ENCODE data around the gene COQ5. TPM values are rescaled to one million over a fixed set of nuclear protein-coding genes. Genes with fewer than 3 reads are reported as not detected.

Gene COQ5
- total RNA-seq, 1 experiment from 2014 or later, result 34.3 TPM

DNA sequence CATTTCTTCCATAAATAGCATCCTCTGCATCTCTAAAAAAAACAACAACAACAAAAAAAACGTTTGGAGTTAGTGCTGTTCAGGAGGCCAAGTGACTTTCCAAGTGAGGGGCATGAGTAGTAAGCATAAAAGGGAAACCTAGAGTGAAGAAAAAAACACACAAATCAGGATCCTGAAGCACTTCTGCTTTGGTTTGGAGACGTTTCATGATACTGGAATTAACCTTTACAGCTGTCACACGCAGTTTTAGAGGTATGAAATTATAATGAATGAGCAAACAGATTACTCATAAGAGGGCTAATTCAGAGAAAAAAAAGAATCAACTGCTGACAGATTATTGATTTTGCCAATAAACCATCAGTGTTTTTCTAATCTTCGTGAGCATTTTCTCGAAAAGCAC, 63.2 kb downstream of the COQ5 start:
- in situ Hi-C loops (cut with HindIII; ENCODE audit: low sequenced_read_pairs), result no loop called here
- no peak for DNase-seq (ENCODE audit: low spot score)

DNA sequence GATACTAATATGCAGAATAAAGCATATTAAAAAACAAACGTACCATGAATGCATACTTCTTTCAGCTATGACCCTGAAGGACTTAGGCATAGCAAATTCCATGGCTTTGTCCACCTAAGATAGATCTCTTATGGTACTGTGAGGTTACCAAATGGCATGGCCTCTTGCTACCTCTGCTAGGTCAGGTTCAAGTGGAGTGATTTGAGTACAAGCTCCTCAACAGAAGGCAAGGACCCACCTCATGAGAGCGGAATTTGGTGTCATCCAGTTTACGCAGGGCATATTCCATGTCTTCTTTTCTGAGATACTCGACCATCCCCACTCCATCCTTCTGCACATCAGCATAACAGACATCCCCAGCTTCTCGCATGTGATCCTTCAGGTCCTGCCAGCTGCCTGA, 65.2 kb downstream of the COQ5 start:
- in situ Hi-C loops (cut with HindIII; ENCODE audit: low sequenced_read_pairs), result no loop called here
- DNase-seq (ENCODE audit: low spot score), result no peak

DNA sequence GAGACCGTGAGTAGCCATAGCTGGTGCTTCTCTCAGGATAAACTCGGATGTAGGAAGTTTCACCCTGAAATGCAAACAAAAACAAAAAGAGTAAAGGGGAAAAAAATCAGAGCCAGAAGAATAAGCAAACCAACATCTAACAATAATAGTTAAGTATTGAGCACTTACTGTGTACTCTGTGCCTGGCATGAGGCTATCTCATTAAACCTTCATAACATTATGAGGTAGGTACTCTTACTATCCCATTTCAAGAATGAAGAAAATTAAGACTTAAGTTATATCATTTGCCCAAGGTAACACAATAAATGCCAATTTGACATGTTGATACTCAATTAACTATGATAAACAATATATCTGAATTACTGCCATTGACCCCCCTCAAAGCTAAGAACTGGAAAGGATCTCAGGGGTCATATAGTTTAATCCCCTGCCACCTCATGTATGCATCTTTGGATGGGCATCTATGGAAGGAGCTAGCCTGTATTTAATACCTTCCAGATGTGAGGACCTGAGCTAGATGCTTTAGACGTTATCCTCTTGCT, 66.8 kb downstream of the COQ5 start:
- in situ Hi-C loops (cut with HindIII; ENCODE audit: low sequenced_read_pairs), result no loop called here
- no peak for DNase-seq (ENCODE audit: low spot score)

DNA sequence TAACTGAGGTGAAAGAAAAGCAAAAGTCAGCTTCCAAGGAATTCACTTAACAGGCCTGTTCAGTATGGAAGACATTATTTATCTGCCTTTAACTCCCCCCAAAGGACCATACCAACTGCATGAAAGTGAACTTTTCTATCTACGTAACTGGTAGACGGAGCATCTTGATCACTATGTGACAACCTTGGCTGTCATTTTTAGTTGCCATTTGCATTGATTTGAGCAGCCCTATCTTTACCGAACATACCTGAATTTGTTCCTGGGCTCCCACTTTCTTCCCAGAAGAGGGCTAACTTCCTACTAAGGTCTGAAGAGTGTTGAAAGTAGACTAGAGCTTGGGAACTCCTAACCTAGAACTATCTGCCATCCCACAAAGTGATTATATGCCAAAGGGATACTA, 68.8 kb downstream of the COQ5 start:
- in situ Hi-C loops (cut with HindIII; ENCODE audit: low sequenced_read_pairs), result no loop called here

DNA sequence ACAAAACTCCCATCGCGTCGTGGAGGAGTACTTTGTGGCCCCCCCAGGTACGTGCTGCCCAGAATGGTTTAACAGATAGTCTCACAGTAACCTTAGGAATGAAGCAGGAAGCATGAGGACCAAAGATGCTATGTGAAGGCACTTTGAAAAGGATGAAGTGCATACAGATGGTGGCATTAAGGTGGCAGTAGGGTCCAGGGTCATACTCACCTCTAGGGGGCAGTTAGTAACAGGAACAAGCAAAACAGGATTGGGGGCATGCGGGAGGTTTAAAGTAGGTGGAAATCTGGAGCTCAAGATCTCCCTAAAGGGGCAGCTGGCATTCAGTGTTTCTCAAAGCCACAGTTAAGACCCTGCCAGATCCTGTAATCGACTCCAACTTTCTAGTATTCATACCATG, 71.8 kb downstream of the COQ5 start:
- in situ Hi-C loops (cut with HindIII; ENCODE audit: low sequenced_read_pairs), result no loop called here
- DNase-seq (ENCODE audit: low spot score), result no peak

More for the DNA sequence above, 68.8 kb downstream of the COQ5 start:
- no peak for DNase-seq (ENCODE audit: low spot score)

DNA sequence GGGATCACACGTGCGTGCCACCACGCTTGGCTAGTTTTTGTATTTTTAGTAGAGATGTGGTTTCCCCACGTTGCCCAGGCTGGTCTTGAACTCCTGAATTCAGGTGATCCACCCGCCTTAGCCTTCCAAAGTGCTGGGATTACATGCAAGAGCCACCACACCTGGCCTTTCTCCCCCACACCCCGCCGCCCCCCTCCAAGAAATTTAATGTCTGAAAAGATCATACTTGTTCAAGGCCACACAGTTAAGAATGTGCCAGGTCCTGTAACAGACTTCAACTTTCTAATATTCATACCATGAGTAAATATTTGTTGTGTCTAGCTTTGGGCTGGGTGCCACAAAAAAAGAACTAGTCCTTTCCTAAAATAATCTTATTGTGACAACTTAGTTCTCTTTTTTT, 73.7 kb downstream of the COQ5 start:
- in situ Hi-C loops (cut with HindIII; ENCODE audit: low sequenced_read_pairs), result no loop called here
- DNase-seq (ENCODE audit: low spot score), result no peak

DNA sequence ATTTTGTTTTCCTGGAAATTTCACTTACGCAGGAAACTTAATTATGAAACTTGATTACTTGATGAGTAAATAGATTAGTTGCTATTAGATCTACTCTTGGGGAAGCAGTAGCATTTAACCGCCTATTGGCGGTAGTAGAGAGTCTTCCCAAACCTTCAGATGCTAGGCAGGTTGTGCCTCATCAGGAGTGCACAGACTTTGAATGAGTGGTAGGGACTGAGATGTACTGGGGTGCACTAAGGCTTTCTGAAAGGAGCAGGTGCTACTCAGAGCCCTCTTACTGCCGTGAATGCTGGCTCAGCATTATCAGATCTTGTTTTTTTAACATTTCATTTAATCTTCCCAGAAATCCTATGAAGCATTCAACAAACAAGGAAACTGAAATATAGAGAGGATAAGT, 75.0 kb downstream of the COQ5 start:
- DNase-seq (ENCODE audit: low spot score), result no peak
- in situ Hi-C loops (cut with HindIII; ENCODE audit: low sequenced_read_pairs), result no loop called here

Other genes starting within 250 kb of the COQ5 start
- gene RNU4-2, start 237.3 kb downstream of the COQ5 start, total RNA-seq (2014; rRNA removed; shearing (Covaris generic)), result not detected in 2 replicates
- not detected in 2 replicates for gene RNU4-1, start 235.9 kb downstream of the COQ5 start, total RNA-seq (2014; rRNA removed; shearing (Covaris generic))
- gene SIRT4, start 226.8 kb downstream of the COQ5 start, total RNA-seq (2014; rRNA removed; shearing (Covaris generic)), result 2.9 and 4.6 TPM in 2 replicates
- not detected in 2 replicates for gene PLA2G1B, start 201.4 kb downstream of the COQ5 start, total RNA-seq (2014; rRNA removed; shearing (Covaris generic))
- 6.3 and 24.6 TPM in 2 replicates for gene MSI1, start 160.0 kb downstream of the COQ5 start, total RNA-seq (2014; rRNA removed; shearing (Covaris generic))
- gene COX6A1, start 91.0 kb downstream of the COQ5 start, total RNA-seq (2014; rRNA removed; shearing (Covaris generic)), result 487 and 568 TPM in 2 replicates
- gene TRIAP1, start 82.8 kb downstream of the COQ5 start, total RNA-seq (2014; rRNA removed; shearing (Covaris generic)), result 90.3 and 118 TPM in 2 replicates
- gene GATC, start 82.7 kb downstream of the COQ5 start, total RNA-seq (2014; rRNA removed; shearing (Covaris generic)), result 34.3 and 42.3 TPM in 2 replicates
- gene SRSF9, start 59.4 kb downstream of the COQ5 start, total RNA-seq (2014; rRNA removed; shearing (Covaris generic)), result 338 and 491 TPM in 2 replicates
- 541 and 568 TPM in 2 replicates for gene DYNLL1, start 33.0 kb downstream of the COQ5 start, total RNA-seq (2014; rRNA removed; shearing (Covaris generic))
- 83.7 and 115 TPM in 2 replicates for gene RNF10, start 5.2 kb upstream of the COQ5 start, total RNA-seq (2014; rRNA removed; shearing (Covaris generic))
- 43.9 and 45.9 TPM in 2 replicates for gene POP5, start 52.2 kb upstream of the COQ5 start, total RNA-seq (2014; rRNA removed; shearing (Covaris generic))
- gene CABP1, start 111.5 kb upstream of the COQ5 start, total RNA-seq (2014; rRNA removed; shearing (Covaris generic)), result 0.86 TPM in 1 of 2 replicates, not detected in the other
- gene MLEC, start 158.0 kb upstream of the COQ5 start, total RNA-seq (2014; rRNA removed; shearing (Covaris generic)), result 85.9 and 106 TPM in 2 replicates
- 47.0 and 53.8 TPM in 2 replicates for gene UNC119B, start 181.3 kb upstream of the COQ5 start, total RNA-seq (2014; rRNA removed; shearing (Covaris generic))
- 9.3 and 11.4 TPM in 2 replicates for gene ACADS, start 196.7 kb upstream of the COQ5 start, total RNA-seq (2014; rRNA removed; shearing (Covaris generic))